SHP77 treated with DMSO at 0.1 percent for 48 hours (cell line): ENCODE results near the gene ZMYND10.

Source experiments
- DNase-seq: peaks from one replicate; lab custom pipeline; 2025; lab: John Stamatoyannopoulos, UW

ZMYND10 gene

GRCh38 chr3:50345008-50345407 lies 524 bp downstream of the ZMYND10 start:
- DNase-seq = no peak

- DNase-seq = no peak
These were observed 2.5 kb downstream of the ZMYND10 start for GRCh38 chr3:50342813-50343633.

GRCh38 chr3:50341996-50342650 lies 3.4 kb downstream of the ZMYND10 start:
- DNase-seq = no peak

GRCh38 chr3:50341537-50341936 lies 4.0 kb downstream of the ZMYND10 start:
- DNase-seq = no peak

- no peak for DNase-seq
These were observed 4.8 kb downstream of the ZMYND10 start, which contains the start of gene RASSF1 for GRCh38 chr3:50340448-50341329. TSS of gene RASSF1 (minus strand) at chr3:50340836. CDS start at chr3:50340805, 31 bp downstream.

- no peak for DNase-seq
These were observed 5.4 kb downstream of the ZMYND10 start for GRCh38 chr3:50340147-50340447.

GRCh38 chr3:50339485-50340146 lies 5.9 kb downstream of the ZMYND10 start:
- DNase-seq = no peak

GRCh38 chr3:50338965-50339364 lies 6.6 kb downstream of the ZMYND10 start:
- DNase-seq = no peak

- peak; percentile 94 for DNase-seq
These were observed 8.2 kb downstream of the ZMYND10 start for GRCh38 chr3:50337175-50337861.

GRCh38 chr3:50336452-50337174 lies 8.9 kb downstream of the ZMYND10 start:
- no peak for DNase-seq

GRCh38 chr3:50334339-50335075 lies 11.0 kb downstream of the ZMYND10 start:
- DNase-seq = no peak

GRCh38 chr3:50333744-50334328 lies 11.7 kb downstream of the ZMYND10 start:
- DNase-seq = no peak

- DNase-seq = no peak
These were observed 14.1 kb downstream of the ZMYND10 start for GRCh38 chr3:50331364-50331907.

GRCh38 chr3:50330330-50330729 lies 15.2 kb downstream of the ZMYND10 start:
- DNase-seq = no peak

GRCh38 chr3:50327943-50328691 lies 17.4 kb downstream of the ZMYND10 start, which contains the start of gene TUSC2:
TSS of gene TUSC2 (minus strand) at chr3:50328223. CDS start at chr3:50328099, 124 bp downstream.
- DNase-seq = peak; percentile 76

GRCh38 chr3:50327129-50327528 lies 18.4 kb downstream of the ZMYND10 start:
- no peak for DNase-seq

- DNase-seq = no peak
These were observed 19.4 kb downstream of the ZMYND10 start for GRCh38 chr3:50326182-50326541.

GRCh38 chr3:50325497-50326181 lies 19.9 kb downstream of the ZMYND10 start:
- DNase-seq = no peak
